Measurements from ENCODE around the gene VPS4B.

The VPS4B gene

DNA sequence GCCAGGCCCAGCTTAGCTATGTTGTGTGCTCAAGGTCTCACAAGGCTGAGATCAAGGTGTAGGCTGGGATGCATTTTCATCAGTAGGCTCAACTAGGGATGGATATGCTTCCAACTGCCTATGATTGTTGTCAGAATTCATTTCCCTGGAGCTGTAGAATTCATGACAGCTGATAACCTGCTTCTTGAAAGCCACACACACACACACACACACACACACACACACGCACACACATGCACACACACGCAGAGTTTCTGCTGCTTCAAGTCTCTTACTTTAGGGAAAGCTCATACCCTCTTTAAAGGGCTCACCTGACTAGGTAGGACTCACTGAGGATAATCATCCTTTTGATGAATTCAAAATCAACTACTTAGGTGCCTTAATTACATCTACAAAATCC lies 8.2 kb upstream of the VPS4B start:
- DNase-seq (ENCODE audit: low spot score), result no peak

DNA sequence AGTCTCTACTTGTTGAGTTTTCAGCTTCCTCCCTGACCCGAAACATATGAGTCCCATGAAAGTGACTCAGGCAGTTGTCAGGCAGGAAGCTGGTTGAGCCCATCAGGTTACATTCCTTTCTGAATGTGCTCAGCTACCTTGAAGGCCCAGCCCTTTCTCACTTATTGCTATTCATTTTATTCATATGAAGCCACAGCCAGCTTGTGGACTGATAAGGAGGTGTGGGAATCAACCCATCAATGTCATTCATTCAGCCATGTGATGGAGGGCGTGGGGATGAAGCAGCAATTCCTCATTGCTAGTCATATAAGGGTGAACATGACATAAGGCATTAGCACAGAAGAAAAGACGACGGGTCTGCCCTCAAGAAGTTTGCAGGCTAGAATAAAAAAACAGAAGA lies 5.3 kb upstream of the VPS4B start:
- DNase-seq (ENCODE audit: low spot score), result no peak

DNA sequence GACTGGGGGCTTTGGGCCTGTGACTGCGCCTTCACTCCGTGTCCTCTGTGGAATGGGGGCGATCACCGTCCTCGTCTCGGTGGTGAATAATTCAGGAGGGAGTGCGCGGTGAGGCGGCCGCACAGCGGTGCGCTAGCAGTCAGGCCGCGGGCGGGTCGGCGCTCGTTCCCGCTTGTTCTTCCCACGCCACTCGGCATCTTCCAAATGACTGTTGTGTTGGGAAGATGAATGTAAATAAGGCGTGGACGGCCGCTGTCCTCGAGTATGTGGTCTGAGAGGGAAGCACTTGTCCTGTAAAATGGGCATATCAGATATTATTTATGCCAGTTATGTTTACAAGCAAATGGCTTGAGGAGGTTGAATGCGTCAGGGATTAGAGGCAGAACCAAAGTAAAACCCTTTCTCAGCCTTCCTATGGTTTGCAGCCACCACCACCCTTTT lies 608 bp upstream of the VPS4B start:
- no peak for DNase-seq (ENCODE audit: low spot score)

DNA sequence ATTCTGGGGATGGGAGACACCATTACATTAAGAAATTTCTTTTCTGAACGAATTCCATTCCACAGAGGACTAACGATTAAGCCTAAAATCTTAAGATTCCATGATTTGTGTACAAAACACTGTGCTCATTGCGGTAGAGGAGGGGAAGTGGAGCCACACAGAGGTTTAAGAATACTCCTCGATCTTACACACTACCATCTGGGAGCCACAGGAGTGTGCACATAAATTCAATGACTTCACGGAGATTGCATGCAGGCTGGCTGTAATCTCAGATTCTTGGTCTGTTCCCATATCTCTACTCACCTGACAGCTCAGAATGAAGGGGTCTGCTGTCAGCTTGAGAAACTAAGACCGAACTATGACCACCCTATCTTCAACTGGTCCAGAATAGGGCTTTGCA lies 762 bp downstream of the VPS4B start:
- DNase-seq (ENCODE audit: low spot score), result no peak

DNA sequence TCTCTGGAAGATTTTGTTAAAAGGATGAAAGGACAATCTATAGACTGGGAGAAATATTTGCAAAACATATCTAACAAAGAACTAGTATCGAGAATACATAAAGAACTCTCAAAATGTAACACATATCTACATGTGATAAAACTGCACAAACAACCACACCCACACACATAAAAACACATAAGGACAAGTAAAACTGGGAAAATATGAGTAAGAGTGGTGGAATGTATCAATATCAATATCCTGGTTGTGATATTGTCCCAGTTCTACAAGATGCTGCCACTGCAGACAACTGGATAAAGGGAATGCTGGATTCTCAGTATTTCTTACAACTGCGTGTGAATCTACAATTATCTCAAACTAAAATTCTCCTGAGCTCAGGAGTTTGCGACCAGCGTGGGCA lies 9.3 kb downstream of the VPS4B start:
- DNase-seq (ENCODE audit: low spot score), result no peak

DNA sequence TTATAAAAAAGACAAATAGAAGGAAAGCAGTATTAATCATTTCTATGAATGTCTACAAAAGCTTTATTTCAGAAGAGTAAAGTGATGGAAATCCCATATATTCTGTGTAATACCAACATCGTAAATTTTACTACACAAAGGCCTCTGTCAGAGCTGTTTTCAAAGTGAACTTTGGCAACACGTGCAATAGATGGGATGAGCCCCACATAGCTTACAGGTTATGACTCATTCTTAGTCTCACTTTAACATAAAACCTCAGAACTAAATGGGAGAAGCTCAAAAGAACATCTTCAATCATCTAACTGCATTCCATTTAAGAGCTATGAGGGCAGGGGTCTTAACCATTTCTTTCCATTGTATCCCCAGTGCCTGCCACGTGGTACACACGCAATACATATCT lies 11.5 kb downstream of the VPS4B start:
- no peak for DNase-seq (ENCODE audit: low spot score)

DNA sequence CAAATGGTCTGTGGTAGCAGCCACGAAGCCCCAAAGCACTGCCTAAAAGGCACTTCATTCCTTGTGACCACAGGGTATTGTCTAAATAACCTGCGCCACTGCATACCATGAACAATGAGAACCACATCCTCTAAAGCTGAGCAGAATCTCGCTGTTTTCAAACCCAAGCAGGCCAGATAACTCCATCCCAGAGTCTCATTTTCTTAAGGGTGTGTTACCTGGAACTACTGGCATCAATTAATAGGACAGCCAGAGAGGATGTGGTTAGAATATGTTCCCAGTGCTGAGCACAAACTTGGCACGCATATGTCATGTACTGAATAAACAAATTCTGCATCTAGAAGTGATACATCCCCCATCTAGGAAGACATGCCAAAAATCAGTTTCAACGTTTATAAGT lies 13.0 kb downstream of the VPS4B start:
- no peak for DNase-seq (ENCODE audit: low spot score)

DNA sequence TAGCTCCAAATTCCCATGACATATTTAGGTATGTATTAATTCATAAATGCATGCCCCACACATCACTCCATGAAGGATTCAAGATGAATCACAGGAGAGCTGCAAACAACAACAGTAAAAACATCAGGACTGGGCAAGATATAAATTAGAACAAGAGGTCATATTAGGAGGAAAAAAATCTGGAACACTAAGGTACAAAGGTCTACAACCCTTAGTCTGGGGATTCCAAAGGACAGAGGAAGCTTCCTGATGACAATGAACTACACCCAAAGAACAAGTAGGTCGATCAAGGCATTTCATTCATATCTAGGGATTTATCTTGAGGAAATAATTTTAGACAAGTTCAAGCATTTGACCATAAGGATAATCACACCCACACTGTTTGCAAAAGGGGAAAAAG lies 14.5 kb downstream of the VPS4B start:
- DNase-seq (ENCODE audit: low spot score), result no peak

DNA sequence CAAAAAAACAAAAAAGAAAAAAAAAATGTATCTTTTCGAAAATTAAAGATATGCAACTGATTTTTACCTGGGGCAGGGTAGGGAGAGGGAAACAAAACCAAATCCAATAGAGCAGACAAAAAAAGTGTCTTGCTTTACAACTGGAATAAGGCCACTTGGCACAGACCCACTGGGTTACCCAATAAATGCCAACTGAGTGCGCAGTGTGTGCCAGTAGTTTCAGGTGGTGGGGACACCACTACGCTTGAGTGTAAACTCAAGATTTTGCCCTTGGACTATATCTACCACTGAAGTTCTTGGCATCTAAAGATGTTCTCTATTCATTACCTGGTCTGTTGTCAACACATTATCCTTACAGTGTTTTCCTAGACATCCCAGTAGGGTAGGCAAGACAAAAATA lies 16.3 kb downstream of the VPS4B start:
- no peak for DNase-seq (ENCODE audit: low spot score)

DNA sequence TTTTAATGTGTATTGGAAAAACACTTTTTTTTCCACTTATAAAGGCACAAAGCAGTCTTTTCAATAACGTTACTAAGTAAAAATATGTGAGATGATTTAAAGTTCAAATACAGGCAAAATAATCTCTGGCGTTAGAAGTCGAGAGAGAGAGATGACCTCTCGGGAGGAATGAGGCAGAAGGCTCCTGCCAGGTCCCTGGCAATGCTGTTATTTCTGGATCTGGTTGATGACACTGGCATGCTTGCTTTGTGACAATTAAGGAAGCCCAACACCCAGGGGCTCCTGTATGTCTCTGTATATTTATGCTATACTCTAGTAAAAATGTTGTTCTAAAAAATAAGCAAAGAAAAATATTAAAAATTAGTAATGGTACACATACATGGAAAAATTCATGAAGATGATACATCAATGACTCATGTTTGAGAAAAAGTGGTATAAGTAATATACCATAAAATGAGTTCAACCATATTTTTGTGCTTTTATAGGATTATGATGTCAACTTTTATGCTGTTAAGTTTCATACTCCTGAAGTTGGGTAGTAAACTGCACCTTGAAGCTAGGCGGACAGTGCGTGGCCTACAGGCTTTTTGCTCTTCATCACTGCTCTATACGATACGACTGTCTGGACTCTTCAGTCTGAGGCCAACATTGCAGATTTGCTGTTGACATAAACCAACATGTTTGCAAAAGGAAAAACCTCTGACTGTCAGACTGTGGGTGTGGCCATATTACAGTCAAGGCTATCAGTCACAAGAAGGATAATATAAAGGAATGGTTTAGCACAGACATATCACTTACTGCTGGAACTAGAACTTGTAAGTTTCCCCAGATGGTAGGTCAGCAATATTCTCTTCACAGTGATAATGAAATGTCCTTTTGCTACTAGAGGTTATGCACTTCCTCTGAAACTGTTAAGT lies 19.8 kb downstream of the VPS4B start:
- no peak for DNase-seq (ENCODE audit: low spot score)

DNA sequence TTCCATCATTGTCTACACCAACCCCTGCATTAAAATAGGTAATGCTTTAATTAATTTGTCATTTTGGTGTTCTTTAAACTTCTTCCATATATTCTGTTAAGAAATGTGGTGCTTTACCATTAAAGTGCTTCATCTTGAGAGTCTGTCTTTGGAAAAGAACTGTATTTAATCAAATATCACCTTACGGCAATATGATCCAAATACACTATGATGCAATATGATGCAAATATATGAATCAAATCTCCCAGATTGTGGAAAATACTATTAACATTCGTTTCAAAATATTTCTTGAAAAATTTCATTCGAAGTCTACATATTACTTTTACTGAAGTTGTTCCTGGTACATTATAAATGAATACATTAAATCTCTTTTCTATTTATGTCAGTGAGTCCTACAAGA lies 23.0 kb downstream of the VPS4B start:
- no peak for DNase-seq (ENCODE audit: low spot score)

DNA sequence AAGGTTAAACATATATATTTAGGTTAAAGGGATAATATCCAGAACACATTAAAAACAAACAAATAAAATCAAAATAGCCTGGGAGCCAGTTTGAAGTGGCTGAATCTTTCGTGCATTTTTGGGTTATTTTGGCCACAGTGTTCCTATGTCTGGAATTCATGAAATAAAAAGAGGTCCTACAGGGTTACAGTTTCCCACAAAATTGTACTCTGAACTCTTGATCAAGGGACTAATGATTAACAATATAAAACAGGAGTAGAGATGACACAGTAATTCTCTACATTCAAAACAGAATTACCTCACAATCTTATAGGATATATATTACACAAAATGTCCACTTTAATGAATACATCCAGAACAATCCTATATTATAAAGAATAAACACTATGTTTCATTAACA lies 24.9 kb downstream of the VPS4B start:
- no peak for DNase-seq (ENCODE audit: low spot score)

DNA sequence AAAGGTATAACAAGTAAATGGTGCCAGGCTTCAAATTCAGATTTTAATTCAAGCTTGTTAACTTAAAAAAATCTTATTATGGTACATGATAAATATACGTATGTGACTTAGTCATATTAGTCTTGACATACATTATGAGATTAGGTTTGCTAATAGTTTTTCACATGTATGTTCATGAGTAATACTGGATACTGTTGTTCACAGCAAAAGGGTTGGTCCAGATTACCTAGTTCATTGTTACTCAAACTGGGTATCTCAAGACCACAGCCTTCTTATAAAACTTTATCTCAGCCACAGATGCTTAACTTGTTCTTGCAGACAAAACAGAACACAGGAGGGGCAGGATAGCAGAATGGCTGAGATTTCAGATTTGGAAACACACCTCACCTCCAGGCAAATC lies 26.8 kb downstream of the VPS4B start:
- DNase-seq (ENCODE audit: low spot score), result no peak

DNA sequence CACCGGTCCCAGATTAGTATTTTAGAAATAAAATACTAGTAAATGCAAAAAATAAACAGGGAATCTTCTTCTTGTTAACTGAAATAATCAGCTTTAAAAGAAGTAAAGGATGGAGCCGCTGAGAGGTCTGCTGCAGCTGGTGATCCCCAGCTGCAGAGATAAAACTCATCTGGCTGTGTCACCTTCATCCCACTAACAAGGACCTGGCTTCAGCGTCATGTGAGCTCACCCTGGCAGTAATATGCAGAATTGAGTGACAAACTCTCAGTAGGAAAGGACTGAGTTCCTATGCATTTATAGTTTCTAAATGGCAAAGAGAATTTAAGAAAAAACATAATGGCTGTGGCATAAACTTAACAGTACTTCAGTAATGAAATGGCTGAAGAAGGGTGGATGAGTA lies 27.3 kb downstream of the VPS4B start:
- no peak for DNase-seq (ENCODE audit: low spot score)

DNA sequence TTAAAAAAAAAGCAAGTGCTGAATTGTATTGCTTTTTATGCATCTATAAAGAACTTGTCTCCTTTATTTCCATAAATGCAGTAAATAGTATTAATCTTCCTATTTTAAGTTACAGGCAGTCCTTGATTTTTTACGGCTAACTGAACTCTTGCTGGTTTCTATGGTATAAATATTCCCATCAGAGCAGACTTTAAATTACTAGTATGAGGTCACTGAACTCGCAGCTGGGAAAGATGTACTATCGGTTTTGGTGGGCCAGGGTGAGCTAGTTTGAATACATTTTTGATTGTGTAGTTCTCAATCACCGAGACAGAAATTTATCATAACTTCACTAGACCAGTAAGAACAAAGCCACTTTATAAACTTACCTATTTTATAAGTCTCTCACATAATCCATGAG lies 34.4 kb downstream of the VPS4B start:
- DNase-seq (ENCODE audit: low spot score), result no peak

DNA sequence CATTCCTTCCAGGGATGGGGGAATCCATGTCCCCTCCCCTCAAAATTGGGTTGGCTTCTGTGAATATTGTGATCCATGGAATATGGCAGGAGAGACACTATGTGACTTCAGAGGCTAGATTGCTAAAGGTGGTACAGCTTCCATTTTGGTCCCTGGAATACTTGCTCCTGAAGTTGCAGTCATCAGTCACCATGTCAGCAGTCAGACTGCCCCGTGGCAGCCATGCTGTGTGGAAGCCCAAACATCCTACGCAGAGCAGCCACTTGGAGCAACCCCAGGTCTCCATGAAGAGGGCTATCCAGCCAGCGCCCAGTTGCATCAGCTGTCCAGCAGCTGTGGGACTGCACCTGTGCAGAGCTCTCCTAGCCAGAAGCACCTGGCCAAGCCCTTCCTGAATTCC lies 39.4 kb downstream of the VPS4B start:
- no peak for DNase-seq (ENCODE audit: low spot score)

DNA sequence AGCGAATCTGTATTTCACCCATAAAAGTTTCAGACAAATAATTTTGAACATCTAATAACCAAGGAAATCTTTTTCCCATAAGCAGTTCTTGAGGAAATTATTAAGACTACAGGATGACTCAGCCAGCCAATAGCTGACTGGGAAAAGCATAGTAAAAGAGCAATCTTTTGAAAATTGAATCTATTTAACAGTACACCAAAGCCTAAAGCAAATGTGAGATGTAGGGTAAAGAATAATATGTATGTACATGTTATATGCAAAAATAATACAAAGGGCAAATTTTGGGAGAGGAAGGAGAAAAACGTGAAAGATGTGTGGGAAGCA lies 42.7 kb downstream of the VPS4B start:
- DNase-seq (ENCODE audit: low spot score), result no peak

DNA sequence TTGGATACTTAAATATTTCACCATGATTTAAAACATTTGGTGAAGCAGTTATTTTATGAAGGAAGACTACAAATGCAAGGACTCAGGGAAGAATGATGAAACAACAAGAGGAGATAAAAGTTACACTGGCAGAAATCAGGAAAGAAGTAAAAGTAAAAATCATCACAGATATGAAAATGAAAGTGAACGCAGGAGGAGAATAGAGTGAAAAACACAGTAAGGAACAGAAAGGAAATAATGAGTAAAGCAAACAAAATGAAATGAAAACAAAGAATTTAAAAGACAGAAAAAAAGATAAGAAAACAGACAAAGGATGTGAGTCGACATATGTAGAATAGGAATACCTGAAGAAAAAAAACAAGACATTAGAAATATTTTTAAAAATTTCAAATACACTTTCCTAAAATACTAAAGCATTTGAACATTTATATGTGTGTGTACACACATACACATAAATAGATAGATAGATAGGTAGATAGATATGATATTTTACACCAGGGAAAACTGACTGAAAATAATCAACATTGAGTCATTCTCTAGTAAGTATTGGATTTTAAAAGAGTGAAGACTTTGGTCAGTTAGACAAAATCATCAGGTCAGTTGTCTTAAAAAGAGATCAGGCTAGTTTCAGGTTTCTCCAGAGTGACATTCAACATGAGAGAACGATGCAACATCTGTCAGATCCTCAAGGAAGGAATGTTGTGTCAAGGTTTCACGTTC lies 43.2 kb downstream of the VPS4B start:
- DNase-seq (ENCODE audit: low spot score), result no peak

DNA sequence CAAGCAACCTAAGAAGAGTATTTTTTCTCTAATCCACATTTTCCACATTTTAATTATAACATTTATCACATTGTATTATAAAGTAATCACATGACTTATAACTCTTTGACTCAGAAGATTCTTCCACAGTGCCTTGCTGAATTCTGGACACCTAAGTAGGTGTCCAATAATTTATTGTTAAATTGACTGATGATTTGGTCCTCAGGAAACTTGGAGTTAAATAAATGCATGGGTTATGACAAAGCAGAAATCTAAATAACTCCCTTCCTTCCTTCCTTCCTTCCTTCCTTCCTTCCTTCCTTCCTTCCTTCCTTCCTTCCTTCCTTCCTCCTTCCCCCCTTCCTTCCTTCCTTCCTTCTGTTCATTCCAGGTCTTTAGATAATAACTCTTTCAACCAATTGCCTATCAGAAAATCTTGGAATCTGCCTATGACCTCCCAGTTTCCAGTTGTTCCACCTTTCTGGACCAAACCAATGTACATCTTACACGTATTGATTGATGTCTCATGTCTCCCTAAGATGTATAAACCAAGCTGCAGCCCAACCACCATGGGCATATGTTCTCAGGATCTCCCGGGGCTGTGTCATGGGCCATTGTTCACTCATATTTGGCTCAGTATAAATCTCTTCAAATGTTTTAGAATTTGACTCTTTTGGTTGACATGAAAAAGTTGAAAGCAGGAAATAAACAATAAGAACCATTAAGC lies 44.8 kb downstream of the VPS4B start:
- DNase-seq (ENCODE audit: low spot score), result no peak

DNA sequence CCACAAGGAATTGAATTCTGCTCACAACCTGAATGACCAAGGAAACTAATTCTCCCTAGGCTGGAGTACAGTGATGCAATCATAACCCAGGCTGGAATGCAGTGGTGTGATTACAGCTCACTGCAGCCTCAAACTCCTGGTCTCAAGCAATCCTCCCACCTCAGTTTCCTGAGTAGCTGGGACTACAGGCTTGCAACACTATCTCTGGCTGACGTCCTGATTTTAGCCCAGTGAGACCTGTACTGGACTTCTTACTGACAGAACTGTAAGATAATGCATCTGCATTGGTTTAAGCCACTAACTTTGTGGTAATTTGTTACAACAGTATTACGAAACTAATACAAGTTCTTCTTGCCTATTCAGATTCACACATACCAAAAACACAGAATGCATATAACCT lies 45.7 kb downstream of the VPS4B start:
- no peak for DNase-seq (ENCODE audit: low spot score)

DNA sequence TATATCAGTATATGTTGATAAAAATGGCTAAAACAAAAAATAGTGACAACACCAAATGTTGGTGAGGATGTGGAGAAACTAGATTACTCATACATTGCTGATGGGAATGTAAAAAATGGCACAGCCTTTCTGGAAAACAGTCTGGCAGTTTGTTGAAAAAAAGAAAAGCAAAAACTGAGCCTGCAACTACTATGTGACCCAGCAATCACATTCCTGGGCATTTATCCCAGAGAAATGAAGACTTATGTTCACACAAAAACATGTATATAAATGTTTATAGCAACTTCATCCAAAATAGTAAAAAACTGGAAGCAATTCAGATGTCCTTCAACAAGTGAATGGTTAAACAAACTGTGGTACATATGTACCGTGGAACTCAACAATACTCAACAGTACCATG lies 47.7 kb downstream of the VPS4B start:
- no peak for DNase-seq (ENCODE audit: low spot score)

DNA sequence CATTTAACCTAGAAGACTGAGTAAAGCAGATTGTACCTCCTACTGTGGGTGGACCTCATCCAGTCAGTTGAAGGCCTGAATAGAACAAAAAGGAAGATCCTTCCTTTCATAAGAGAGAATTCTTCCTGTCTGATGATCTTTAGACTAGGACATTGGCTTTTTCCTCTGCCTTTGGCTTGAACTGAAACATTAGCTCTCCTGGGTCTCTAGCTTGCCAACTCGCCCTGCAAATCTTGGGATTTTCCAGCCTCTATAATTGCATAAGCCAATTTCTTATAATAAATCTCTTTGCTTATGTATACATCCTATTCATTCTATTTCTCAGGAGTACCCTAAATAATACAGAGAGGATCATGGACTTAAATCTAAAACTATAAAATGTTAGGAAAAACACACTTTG lies 49.1 kb downstream of the VPS4B start:
- DNase-seq (ENCODE audit: low spot score), result no peak

DNA sequence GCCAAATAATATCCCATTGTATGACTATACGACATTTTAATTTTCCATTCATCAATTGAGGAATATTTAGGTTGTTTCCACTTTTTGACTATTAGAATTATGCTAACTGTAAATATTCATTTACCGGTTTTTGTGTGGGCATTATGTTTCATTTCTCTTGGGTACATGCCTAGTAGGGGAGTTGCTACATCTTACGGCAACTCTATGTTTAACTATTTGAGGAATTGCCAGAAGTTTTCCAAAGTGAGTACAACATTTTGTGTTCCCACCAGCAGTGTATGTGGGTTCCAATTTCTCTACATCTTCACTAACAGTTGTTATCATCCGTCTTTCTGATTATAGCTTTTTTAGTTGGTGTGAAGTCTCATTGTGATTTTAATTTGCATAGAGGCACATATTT lies 53.7 kb downstream of the VPS4B start:
- no peak for DNase-seq (ENCODE audit: low spot score)
